Activated CD4-positive, alpha-beta T cell treated with anti-CD3 and anti-CD28 coated beads, Interleukin-2, amount 50 U/mL, for 24 hours (primary cell): ENCODE results near the gene OR2V1.
"Not testable (repeated sequence)": the region's sequence is repeated elsewhere in the genome, so short reads cannot be mapped to it uniquely, and the experiment has no call there.

Experiments
- DNase-seq, 2 donors: peaks; one replicate each; pipeline ENCODE4 v3.0.0-alpha.2; 2020; ENCODE audit warnings: low read depth in 1 of 2, low spot score in 1 of 2

The OR2V1 gene, protein sequence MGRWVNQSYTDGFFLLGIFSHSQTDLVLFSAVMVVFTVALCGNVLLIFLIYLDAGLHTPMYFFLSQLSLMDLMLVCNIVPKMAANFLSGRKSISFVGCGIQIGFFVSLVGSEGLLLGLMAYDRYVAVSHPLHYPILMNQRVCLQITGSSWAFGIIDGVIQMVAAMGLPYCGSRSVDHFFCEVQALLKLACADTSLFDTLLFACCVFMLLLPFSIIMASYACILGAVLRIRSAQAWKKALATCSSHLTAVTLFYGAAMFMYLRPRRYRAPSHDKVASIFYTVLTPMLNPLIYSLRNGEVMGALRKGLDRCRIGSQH

DNA sequence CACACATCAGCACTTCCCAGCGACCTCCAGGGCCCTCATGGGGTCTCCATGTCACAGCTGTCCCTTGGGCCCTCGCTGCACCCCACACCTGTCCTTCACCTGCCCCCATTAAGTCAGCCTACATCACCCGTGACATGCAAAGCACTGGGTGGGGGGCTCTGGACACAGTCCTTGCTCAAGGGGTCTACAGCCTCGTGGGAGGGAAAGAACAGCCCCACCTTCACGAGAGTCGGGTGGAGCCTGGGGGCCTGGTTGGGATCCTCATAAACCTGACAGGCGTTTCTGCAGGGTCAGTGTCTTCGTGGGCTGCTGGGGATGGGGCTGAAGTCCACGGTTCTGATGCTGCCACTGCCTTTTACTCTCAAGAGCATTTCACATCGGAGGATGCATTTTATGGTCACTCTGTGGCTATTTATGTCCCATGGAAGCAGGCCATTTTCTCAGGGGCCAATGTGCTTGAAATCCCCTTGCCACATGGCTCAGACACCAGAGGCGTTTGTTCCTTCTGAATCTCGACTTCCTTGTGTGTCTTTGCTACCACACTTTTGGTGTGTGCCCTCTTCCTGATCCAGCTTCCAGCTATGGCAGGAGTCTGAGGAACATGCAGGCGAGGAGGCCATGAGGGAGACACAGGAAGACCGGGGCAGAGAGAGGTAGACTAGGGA lies at the start of gene OR2V1:
Gene OR2V1, minus strand, starts transcription at position 338 of the 665 bp plus-strand sequence. CDS start 5,865 bp downstream, outside the sequence.
- DNase-seq: no peak

DNA sequence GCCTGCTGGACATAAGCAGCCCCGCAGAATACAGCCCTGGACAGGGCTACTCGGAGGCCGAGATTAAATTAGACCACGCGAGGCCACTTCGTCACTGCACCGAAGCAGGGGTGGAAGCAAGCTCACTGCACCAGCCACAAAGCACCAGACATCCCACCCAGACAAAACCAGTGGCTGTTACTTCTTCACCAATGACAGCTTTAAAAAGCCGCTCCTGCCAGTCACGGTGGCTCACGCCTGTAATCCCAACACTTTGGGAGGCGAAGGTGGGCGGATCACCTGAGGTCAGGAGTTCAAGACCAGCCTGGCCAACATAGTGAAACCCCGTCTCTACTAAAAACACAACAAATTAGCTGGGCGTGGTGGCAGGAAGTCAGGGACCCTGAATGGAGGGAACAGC lies 46.6 kb upstream of the OR2V1 start:
- DNase-seq: not testable (repeated sequence)

GRCh38 chr5:181176254-181176952 lies 45.4 kb upstream of the OR2V1 start:
- DNase-seq: no peak

- peak; percentile 66 to 79 for DNase-seq
Measured at GRCh38 chr5:181173420-181174342, 42.7 kb upstream of the OR2V1 start.

GRCh38 chr5:181173027-181173419 lies 42.1 kb upstream of the OR2V1 start:
- no peak for DNase-seq

DNA sequence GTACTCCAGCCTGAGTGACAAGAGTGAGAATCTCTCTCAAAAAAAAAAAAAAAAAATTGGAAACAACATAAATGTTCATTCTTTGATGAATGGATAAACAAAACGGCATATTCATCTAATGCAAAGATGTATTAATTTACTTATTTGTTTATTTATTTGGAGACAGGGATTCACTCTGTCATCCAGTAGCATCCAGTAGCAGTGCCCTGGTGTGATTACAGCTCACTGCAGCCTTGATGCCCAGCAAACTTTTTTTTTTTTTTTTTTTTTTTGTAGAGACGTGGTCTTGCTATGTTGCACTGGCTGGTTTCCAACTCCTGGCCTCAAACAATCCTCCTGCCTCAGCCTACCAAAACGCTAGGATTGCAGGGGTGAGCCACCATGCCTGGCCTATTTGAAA lies 40.8 kb upstream of the OR2V1 start:
- no peak for DNase-seq

DNA sequence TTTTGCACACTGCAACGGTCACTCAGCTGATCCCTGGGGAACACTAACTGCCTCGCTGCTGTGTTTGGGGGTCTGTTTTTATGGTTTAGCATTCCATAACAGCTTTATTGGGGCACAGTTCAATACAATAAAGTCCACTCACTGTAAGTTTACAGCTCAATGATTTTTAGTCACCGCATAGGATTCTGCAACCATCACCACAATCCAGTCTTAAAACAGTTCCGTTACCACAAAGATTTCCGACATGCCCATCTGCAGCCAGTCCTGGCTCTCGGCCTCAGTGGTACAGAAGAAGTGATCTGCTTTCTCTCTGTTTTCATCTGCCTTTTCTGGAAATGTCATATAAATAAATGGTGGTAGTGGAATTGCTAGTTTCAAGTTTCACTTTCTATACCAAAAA lies 40.0 kb upstream of the OR2V1 start:
- DNase-seq: no peak

GRCh38 chr5:181170237-181170825 lies 39.4 kb upstream of the OR2V1 start:
- no peak for DNase-seq

- peak; percentile 73 to 89 for DNase-seq
Measured at GRCh38 chr5:181169459-181170236, 38.7 kb upstream of the OR2V1 start.

GRCh38 chr5:181168595-181169118 lies 37.7 kb upstream of the OR2V1 start:
- no peak for DNase-seq

DNA sequence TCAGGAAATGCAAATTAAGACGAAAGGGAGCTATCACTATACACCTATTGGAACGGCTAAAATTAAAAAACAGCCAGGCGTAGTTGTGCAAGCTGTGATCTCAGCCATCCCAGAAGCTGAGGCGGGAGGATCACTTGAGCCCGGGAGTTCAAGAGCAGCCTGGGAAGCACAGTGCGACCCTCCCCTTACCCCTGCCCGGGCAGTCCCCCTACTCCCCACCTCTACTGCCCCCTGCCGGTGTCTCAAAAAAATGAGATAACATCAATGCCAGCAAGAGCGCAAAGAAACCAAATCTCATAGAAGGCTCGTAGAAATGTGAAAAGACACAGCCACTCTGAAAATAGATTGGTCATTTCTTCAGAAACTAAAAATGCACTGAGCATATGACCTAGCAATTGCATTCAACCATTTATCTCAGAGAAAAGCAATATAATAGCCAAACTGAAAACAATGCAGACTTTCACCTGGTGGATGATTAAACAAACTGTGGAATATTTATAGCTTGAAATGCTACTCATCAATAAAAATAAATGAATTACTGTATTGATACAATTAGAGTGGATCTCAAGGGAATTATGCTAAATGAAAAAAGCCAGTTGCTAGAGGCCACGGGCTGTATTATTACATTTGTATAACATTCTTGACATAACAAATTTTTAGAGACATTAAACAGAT lies 37.0 kb upstream of the OR2V1 start:
- DNase-seq: no peak

DNA sequence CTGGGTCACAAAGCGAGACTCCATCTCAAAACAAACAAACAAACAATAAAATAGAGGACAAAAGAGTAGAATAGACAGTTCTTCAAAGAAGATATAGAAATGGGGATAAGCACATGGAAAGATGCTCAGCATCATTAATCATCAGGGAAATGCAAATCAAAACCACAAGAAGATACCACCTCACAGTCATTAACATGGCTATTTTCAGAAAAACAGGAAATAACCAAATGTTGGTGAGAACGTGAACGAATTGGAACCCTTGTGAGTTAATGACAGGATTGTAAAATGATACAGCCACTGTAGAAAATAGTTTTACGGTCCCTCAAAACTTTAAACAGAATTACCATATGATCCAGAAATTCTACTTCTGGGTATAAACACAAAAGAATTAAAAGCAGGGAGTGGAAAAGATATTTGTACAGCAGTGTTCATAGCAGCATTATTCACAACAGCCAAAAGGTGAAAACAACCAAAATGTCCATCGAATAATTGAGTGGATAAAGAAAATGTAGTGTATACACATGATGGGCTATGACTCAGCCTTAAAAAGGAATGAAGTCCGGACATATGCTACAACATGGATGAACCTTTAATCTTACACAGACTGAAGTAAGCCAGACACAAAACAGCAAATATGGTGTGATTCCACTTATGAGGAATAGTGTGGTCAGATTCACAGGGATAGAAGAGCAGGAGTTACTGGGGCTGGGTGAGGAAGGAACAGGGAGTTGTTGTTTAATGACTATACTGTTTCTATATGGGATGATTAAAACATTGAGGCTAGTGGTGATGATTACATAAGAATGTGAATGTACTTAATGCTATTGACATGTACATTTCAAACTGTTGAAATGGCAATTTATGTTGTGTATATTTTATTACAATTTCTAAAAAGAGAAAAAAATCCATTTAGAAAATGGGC lies 36.1 kb upstream of the OR2V1 start:
- no peak for DNase-seq

- peak in 1 of 2 donors; percentile 49 for DNase-seq
Measured at GRCh38 chr5:181164076-181164952, 33.3 kb upstream of the OR2V1 start.

GRCh38 chr5:181163487-181164075 lies 32.6 kb upstream of the OR2V1 start:
- DNase-seq: no peak

- DNase-seq: no peak
Measured at GRCh38 chr5:181161534-181162175, 30.7 kb upstream of the OR2V1 start.
